ENCODE results near the gene LRRC14B.

- TF ChIP-seq POLR2AphosphoS5 (IDR thresholded peaks at IDR 0.05; ENCODE audit: insufficient read depth in 1 of 2, low read depth in 1 of 2) (no peak), CTCF (IDR thresholded peaks at IDR 0.05) (no peak), POLR2A (IDR thresholded peaks at IDR 0.05) (no peak)
Measured at GRCh38 chr5:192691-192969, 1.3 kb downstream of the LRRC14B start.

Measured in vagina (tissue), 2 donors.